ENCODE results near the gene CDH1. TPM values are rescaled to one million over a fixed set of nuclear protein-coding genes. Genes with fewer than 3 reads are reported as not detected.

CDH1 gene
- total RNA-seq, 1 experiment from 2014 or later = under 0.01 TPM

GRCh38 chr16:68732042-68732680, 4.9 kb upstream of the CDH1 start:
- DNase-seq (ENCODE audit: low read depth) = peak; percentile 72

GRCh38 chr16:68732741-68733399, 4.2 kb upstream of the CDH1 start:
- DNase-seq (ENCODE audit: low read depth) = no peak

GRCh38 chr16:68733570-68733969, 3.5 kb upstream of the CDH1 start:
- DNase-seq (ENCODE audit: low read depth) = no peak

GRCh38 chr16:68734782-68735181, 2.3 kb upstream of the CDH1 start:
- DNase-seq (ENCODE audit: low read depth) = no peak

- no peak for DNase-seq (ENCODE audit: low read depth)
These were observed 531 bp upstream of the CDH1 start for GRCh38 chr16:68736561-68736960.

GRCh38 chr16:68737730-68738629, 888 bp downstream of the CDH1 start:
- no peak for DNase-seq (ENCODE audit: low read depth)

GRCh38 chr16:68739964-68740627, 3.0 kb downstream of the CDH1 start:
- DNase-seq (ENCODE audit: low read depth) = peak; percentile 33

- no peak for DNase-seq (ENCODE audit: low read depth)
These were observed 3.7 kb downstream of the CDH1 start for GRCh38 chr16:68740628-68741346.

GRCh38 chr16:68743664-68744063, 6.6 kb downstream of the CDH1 start:
- DNase-seq (ENCODE audit: low read depth) = no peak

GRCh38 chr16:68744744-68745280, 7.7 kb downstream of the CDH1 start:
- peak; percentile 42 for DNase-seq (ENCODE audit: low read depth)

GRCh38 chr16:68746951-68747350, 9.9 kb downstream of the CDH1 start:
- DNase-seq (ENCODE audit: low read depth) = no peak

GRCh38 chr16:68749432-68749831, 12.3 kb downstream of the CDH1 start:
- no peak for DNase-seq (ENCODE audit: low read depth)

GRCh38 chr16:68750193-68750695, 13.2 kb downstream of the CDH1 start:
- DNase-seq (ENCODE audit: low read depth) = no peak

GRCh38 chr16:68751160-68751559, 14.1 kb downstream of the CDH1 start:
- no peak for DNase-seq (ENCODE audit: low read depth)

- DNase-seq (ENCODE audit: low read depth) = no peak
These were observed 15.5 kb downstream of the CDH1 start for GRCh38 chr16:68752602-68753001.

GRCh38 chr16:68754084-68754792, 17.1 kb downstream of the CDH1 start:
- DNase-seq (ENCODE audit: low read depth) = no peak

GRCh38 chr16:68756239-68756915, 19.3 kb downstream of the CDH1 start:
- DNase-seq (ENCODE audit: low read depth) = peak; percentile 42

- no peak for DNase-seq (ENCODE audit: low read depth)
These were observed 20.5 kb downstream of the CDH1 start for GRCh38 chr16:68757625-68757935.

GRCh38 chr16:68759062-68759461, 22.0 kb downstream of the CDH1 start:
- DNase-seq (ENCODE audit: low read depth) = no peak
